Kidney capillary endothelial cell (primary cell): ENCODE data around the gene STAB2.

Experiments
- DNase-seq: peaks from one replicate; pipeline ENCODE4 v3.0.0-alpha.2; 2018; ENCODE audit warnings: low spot score

Gene STAB2

GRCh38 chr12:103697971-103698751 lies 111.1 kb downstream of the STAB2 start:
- DNase-seq = no peak

- no peak for DNase-seq
Observed at GRCh38 chr12:103698752-103699560, 111.9 kb downstream of the STAB2 start.

GRCh38 chr12:103705098-103705497 lies 118.0 kb downstream of the STAB2 start:
- DNase-seq = no peak

GRCh38 chr12:103705927-103706326 lies 118.9 kb downstream of the STAB2 start:
- DNase-seq = no peak

- no peak for DNase-seq
Observed at GRCh38 chr12:103707446-103707845, 120.4 kb downstream of the STAB2 start.

GRCh38 chr12:103710544-103710943 lies 123.5 kb downstream of the STAB2 start:
- DNase-seq = no peak

- DNase-seq = no peak
Observed at GRCh38 chr12:103712216-103712615, 125.1 kb downstream of the STAB2 start.

- DNase-seq = no peak
Observed at GRCh38 chr12:103715494-103715893, 128.4 kb downstream of the STAB2 start.

GRCh38 chr12:103716517-103717196 lies 129.6 kb downstream of the STAB2 start:
- no peak for DNase-seq

- DNase-seq = no peak
Observed at GRCh38 chr12:103725398-103725797, 138.3 kb downstream of the STAB2 start.

GRCh38 chr12:103727638-103728037 lies 140.6 kb downstream of the STAB2 start:
- no peak for DNase-seq

- DNase-seq = no peak
Observed at GRCh38 chr12:103728323-103728722, 141.2 kb downstream of the STAB2 start.

- no peak for DNase-seq
Observed at GRCh38 chr12:103729499-103729898, 142.4 kb downstream of the STAB2 start.

- DNase-seq = no peak
Observed at GRCh38 chr12:103731539-103731938, 144.5 kb downstream of the STAB2 start.

GRCh38 chr12:103734863-103735262 lies 147.8 kb downstream of the STAB2 start:
- DNase-seq = no peak

GRCh38 chr12:103735291-103735690 lies 148.2 kb downstream of the STAB2 start:
- no peak for DNase-seq

- no peak for DNase-seq
Observed at GRCh38 chr12:103736572-103736971, 149.5 kb downstream of the STAB2 start.

- DNase-seq = no peak
Observed at GRCh38 chr12:103737881-103738280, 150.8 kb downstream of the STAB2 start.

- DNase-seq = no peak
Observed at GRCh38 chr12:103742349-103742932, 155.4 kb downstream of the STAB2 start.

- no peak for DNase-seq
Observed at GRCh38 chr12:103743788-103744187, 156.7 kb downstream of the STAB2 start.

- DNase-seq = no peak
Observed at GRCh38 chr12:103745962-103746361, 158.9 kb downstream of the STAB2 start.

- no peak for DNase-seq
Observed at GRCh38 chr12:103748002-103748401, 160.9 kb downstream of the STAB2 start.
